Measurements from ENCODE around the gene NUP50.
A peak's percentile ranks its signal among the peaks of the same experiment; 100 is the strongest.

Gene NUP50

DNA sequence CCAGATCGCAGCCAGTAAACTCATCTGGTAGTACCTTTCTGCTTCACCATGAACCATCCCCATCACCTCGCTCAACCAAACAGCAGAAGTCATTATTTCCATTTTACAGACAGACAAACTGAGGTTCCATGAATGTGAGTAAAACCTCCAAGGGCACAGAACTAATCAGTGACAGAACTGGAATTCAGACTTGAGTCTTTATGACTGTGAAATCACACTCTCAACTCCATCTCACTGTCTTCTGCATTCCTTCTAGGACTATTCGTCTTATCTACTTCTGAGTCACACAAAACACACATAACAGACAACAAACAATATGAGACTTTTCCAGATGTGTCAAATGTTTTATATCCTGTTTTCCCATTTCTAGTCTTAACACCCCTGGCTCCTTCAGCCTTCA lies 9.3 kb upstream of the NUP50 start:
- Histone ChIP-seq H3K79me2 (ENCODE audit: control insufficient read depth, insufficient read depth, low read length) (peaks cover 6% of the 10 kb centered on the region), H2AK5ac (ENCODE audit: low read length) (no peak overlapping the region), H3K4ac (ENCODE audit: low read depth, low read length) (no peak overlapping the region), H3K36me3 (ENCODE audit: control insufficient read depth, insufficient read depth, low read length) (peaks cover 5% of the 10 kb centered on the region), H3K4me2 (ENCODE audit: low read length) (no peak overlapping the region), H2BK120ac (ENCODE audit: low read depth, low read length) (no peak overlapping the region), H2BK5ac (ENCODE audit: low read length) (no peak overlapping the region), H2BK15ac (replicated peaks; ENCODE audit: low read depth) (no peak overlapping the region), H3K9ac (ENCODE audit: low read length) (no peak overlapping the region), H3K18ac (ENCODE audit: low read length) (no peak overlapping the region), H3K4me3 (ENCODE audit: low read length) (no peak overlapping the region), H3K27me3 (ENCODE audit: insufficient read depth, low read length, poor library complexity) (no peaks in the 10 kb centered on the region), H3K27ac (ENCODE audit: low read depth, low read length) (no peak overlapping the region), H3K56ac (ENCODE audit: low read length) (no peak overlapping the region), H3K79me1 (ENCODE audit: low read length) (peaks cover 21% of the 10 kb centered on the region), H4K5ac (ENCODE audit: low read length) (no peak overlapping the region), H4K8ac (ENCODE audit: low read depth, low read length) (no peak overlapping the region), H3K4me1 (ENCODE audit: control insufficient read depth, low read depth, low read length) (peaks cover 13% of the 10 kb centered on the region), H3K23ac (ENCODE audit: low read length) (no peak overlapping the region)
- no CpG with 5 or more reads among the region's 3 CpGs for WGBS (ENCODE audit: extremely low coverage, insufficient coverage, low lambda C conversion rate)
- DNase-seq, result no peak

DNA sequence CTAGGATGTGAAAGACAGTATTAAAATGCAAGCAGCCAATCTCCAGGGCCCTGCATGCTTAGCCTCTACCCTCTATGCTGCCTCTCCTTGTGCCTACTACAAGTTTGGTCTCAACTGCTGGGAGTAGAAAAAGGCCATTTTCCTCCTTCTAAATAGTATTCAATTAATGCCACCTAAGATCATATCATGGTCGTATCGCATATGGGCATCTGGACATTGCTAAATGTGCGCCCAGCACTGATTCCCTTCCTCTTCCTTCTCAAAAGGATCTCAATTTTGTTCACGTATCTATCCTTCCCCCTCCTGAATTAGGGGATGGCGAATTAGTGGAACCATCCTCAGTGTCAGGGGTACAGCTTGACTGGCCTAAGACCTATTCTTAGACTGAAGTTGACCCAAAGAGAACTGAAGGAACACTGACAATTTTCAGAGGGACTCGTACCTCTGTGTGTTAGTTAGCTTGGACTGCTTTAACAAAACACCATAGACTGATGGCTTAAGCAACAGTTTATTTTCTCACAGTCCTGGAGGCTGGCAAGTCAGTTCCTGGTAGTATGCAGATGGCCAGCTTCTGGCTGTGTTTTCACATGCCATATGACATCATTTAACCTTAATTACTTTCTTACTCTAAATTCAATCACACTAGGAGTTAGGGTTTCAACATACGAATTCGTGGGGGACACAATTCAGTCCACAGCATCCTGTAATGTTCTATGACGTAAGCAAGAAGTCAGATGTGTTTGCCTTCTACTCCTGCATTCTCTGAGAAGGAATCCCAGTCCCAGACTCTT lies 8.5 kb upstream of the NUP50 start:
- Histone ChIP-seq H2BK5ac (ENCODE audit: low read length) (no peak overlapping the region), H3K56ac (ENCODE audit: low read length) (no peak overlapping the region), H3K23ac (ENCODE audit: low read length) (no peak overlapping the region), H4K5ac (ENCODE audit: low read length) (no peak overlapping the region), H2BK15ac (replicated peaks; ENCODE audit: low read depth) (no peak overlapping the region), H2BK120ac (ENCODE audit: low read depth, low read length) (no peak overlapping the region), H3K36me3 (ENCODE audit: control insufficient read depth, insufficient read depth, low read length) (peaks cover 3% of the 10 kb centered on the region), H4K8ac (ENCODE audit: low read depth, low read length) (no peak overlapping the region), H3K4me1 (ENCODE audit: control insufficient read depth, low read depth, low read length) (peaks cover 18% of the 10 kb centered on the region), H3K4me3 (ENCODE audit: low read length) (no peak overlapping the region), H3K4ac (ENCODE audit: low read depth, low read length) (no peak overlapping the region), H3K79me1 (ENCODE audit: low read length) (peaks cover 19% of the 10 kb centered on the region), H3K27ac (ENCODE audit: low read depth, low read length) (no peak overlapping the region), H3K18ac (ENCODE audit: low read length) (no peak overlapping the region), H3K79me2 (ENCODE audit: control insufficient read depth, insufficient read depth, low read length) (peaks cover 8% of the 10 kb centered on the region), H2AK5ac (ENCODE audit: low read length) (no peak overlapping the region), H3K9ac (ENCODE audit: low read length) (no peak overlapping the region), H3K27me3 (ENCODE audit: insufficient read depth, low read length, poor library complexity) (no peaks in the 10 kb centered on the region), H3K4me2 (ENCODE audit: low read length) (no peak overlapping the region)
- no peak for DNase-seq
- WGBS (ENCODE audit: extremely low coverage, insufficient coverage, low lambda C conversion rate), result no CpG with 5 or more reads among the region's 9 CpGs

DNA sequence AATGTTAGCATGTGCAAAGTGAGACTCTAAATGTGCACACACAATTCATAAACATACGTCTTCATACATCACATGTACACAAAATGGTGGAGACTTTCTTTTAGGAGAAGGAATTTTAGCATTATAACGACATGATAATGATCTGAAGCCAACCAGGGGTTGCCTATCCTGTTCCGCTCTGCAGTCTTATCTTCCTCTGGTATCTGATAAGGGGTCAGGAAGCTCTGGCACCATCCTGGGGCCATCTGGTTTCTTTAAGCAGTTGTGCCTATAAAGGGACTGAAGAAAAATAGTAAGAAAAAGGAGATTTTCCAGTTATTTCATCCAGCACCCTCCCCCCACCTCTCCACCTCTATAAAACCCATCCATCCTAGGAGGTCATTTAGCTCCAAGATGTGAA lies 5.8 kb upstream of the NUP50 start:
- H3K36me3 ChIP-seq (ENCODE audit: control insufficient read depth, insufficient read depth, low read length), result peaks cover 3% of the 10 kb centered on the region
- H2AK5ac ChIP-seq (ENCODE audit: low read length), result no peak overlapping the region
- no peak overlapping the region for H4K8ac ChIP-seq (ENCODE audit: low read depth, low read length)
- H3K4me2 ChIP-seq (ENCODE audit: low read length), result peak overlapping the region; percentile 23
- no peak overlapping the region for H3K23ac ChIP-seq (ENCODE audit: low read length)
- H3K79me2 ChIP-seq (ENCODE audit: control insufficient read depth, insufficient read depth, low read length), result peaks cover 25% of the 10 kb centered on the region
- no peak overlapping the region for H4K5ac ChIP-seq (ENCODE audit: low read length)
- H3K27ac ChIP-seq (ENCODE audit: low read depth, low read length), result no peak overlapping the region
- WGBS (ENCODE audit: extremely low coverage, insufficient coverage, low lambda C conversion rate), result no CpG with 5 or more reads among the region's 3 CpGs
- no peaks in the 10 kb centered on the region for H3K27me3 ChIP-seq (ENCODE audit: insufficient read depth, low read length, poor library complexity)
- no peak overlapping the region for H3K9ac ChIP-seq (ENCODE audit: low read length)
- no peak overlapping the region for H3K18ac ChIP-seq (ENCODE audit: low read length)
- H3K4me3 ChIP-seq (ENCODE audit: low read length), result no peak overlapping the region
- peak overlapping the region; percentile 43 for H3K56ac ChIP-seq (ENCODE audit: low read length)
- no peak overlapping the region for H2BK5ac ChIP-seq (ENCODE audit: low read length)
- no peak overlapping the region for H2BK15ac ChIP-seq (replicated peaks; ENCODE audit: low read depth)
- no peak overlapping the region for H2BK120ac ChIP-seq (ENCODE audit: low read depth, low read length)
- peaks cover 15% of the 10 kb centered on the region for H3K79me1 ChIP-seq (ENCODE audit: low read length)
- peaks cover 24% of the 10 kb centered on the region for H3K4me1 ChIP-seq (ENCODE audit: control insufficient read depth, low read depth, low read length)
- DNase-seq, result peak; percentile 88
- H3K4ac ChIP-seq (ENCODE audit: low read depth, low read length), result no peak overlapping the region

DNA sequence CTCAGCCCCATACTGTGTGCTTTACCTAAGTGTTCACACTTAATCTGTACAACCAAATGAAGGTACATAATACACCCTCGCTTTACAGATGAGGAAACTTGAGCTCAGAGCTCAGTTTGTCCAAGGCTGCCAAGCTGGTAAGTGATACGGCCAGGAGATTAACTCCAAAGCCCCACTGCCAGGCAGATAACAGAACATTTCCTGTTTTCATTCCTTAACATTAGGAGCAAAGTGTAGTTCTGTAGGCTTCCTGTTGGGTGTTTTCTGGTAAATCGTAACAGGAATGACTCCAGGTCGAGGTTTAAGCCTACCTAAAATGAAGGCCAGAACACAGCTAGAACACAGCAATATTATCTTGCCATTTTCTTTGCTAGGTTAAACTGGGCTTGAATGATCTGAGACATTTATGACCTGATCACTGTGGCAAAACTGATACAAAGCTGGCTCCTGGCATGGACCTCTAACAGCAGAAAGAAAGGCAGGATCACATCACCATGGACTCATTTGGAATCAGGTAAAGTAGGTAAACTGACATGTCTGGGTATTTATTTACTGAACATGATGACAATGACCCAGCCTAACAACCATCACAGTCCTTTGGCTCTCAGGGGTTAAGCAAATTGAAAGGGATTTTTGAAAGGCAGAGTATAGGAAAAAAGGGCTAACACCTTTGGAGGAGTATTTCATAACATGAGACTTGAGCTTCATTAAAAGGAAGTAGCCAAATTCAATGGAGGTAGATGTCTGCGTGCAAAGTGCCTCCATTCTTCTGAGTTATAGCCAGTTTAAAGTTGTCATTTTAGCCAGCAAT lies 3.9 kb upstream of the NUP50 start:
- Histone ChIP-seq H3K56ac (ENCODE audit: low read length) (peak overlapping the region; percentile 22), H3K23ac (ENCODE audit: low read length) (no peak overlapping the region), H3K27me3 (ENCODE audit: insufficient read depth, low read length, poor library complexity) (no peaks in the 10 kb centered on the region), H3K27ac (ENCODE audit: low read depth, low read length) (peak overlapping the region; percentile 4), H3K4me1 (ENCODE audit: control insufficient read depth, low read depth, low read length) (peaks cover 24% of the 10 kb centered on the region), H3K4ac (ENCODE audit: low read depth, low read length) (no peak overlapping the region), H2BK120ac (ENCODE audit: low read depth, low read length) (no peak overlapping the region), H3K79me1 (ENCODE audit: low read length) (peaks cover 12% of the 10 kb centered on the region), H4K5ac (ENCODE audit: low read length) (no peak overlapping the region), H3K9ac (ENCODE audit: low read length) (no peak overlapping the region), H3K18ac (ENCODE audit: low read length) (no peak overlapping the region), H2AK5ac (ENCODE audit: low read length) (no peak overlapping the region), H2BK15ac (replicated peaks; ENCODE audit: low read depth) (no peak overlapping the region), H3K4me3 (ENCODE audit: low read length) (no peak overlapping the region), H3K79me2 (ENCODE audit: control insufficient read depth, insufficient read depth, low read length) (peaks cover 35% of the 10 kb centered on the region), H3K4me2 (ENCODE audit: low read length) (no peak overlapping the region), H2BK5ac (ENCODE audit: low read length) (no peak overlapping the region), H4K8ac (ENCODE audit: low read depth, low read length) (no peak overlapping the region), H3K36me3 (ENCODE audit: control insufficient read depth, insufficient read depth, low read length) (peaks cover 3% of the 10 kb centered on the region)
- peak; percentile 89 for DNase-seq
- WGBS (ENCODE audit: extremely low coverage, insufficient coverage, low lambda C conversion rate), result no CpG with 5 or more reads among the region's 5 CpGs

DNA sequence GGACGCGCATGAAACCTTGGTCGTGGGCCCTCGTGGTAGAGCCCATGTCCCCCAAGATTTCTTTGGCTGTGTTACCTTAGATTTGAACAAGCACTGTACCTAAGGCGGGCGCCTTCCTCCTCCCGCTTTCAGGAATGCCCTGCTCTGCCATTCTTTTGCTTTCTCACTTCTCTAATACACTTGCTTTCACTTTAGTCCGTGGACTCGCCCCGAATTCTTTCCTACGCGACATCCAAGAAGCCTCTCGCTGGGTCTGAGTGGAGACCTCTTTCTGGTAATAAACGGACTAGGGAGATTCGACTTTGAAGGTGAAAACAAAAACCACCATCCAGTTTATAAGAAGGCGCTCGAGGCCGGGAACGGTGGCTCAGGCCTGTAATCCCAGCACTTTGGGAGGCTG lies 1.2 kb upstream of the NUP50 start:
- peak; percentile 56 for DNase-seq
- Histone ChIP-seq H2AK5ac (ENCODE audit: low read length) (peak overlapping the region; percentile 69), H3K36me3 (ENCODE audit: control insufficient read depth, insufficient read depth, low read length) (no peaks in the 10 kb centered on the region), H3K79me2 (ENCODE audit: control insufficient read depth, insufficient read depth, low read length) (peaks cover 59% of the 10 kb centered on the region), H4K8ac (ENCODE audit: low read depth, low read length) (no peak overlapping the region), H3K4me1 (ENCODE audit: control insufficient read depth, low read depth, low read length) (peaks cover 19% of the 10 kb centered on the region), H3K27ac (ENCODE audit: low read depth, low read length) (peak overlapping the region; percentile 78), H3K9ac (ENCODE audit: low read length) (peak overlapping the region; percentile 90), H2BK5ac (ENCODE audit: low read length) (peak overlapping the region; percentile 3), H2BK15ac (replicated peaks; ENCODE audit: low read depth) (no peak overlapping the region), H3K18ac (ENCODE audit: low read length) (peak overlapping the region; percentile 91), H2BK120ac (ENCODE audit: low read depth, low read length) (peak overlapping the region; percentile 4), H3K23ac (ENCODE audit: low read length) (peak overlapping the region; percentile 57), H3K4ac (ENCODE audit: low read depth, low read length) (no peak overlapping the region), H3K27me3 (ENCODE audit: insufficient read depth, low read length, poor library complexity) (no peaks in the 10 kb centered on the region), H3K4me3 (ENCODE audit: low read length) (peak overlapping the region; percentile 40), H3K4me2 (ENCODE audit: low read length) (peak overlapping the region; percentile 41), H3K56ac (ENCODE audit: low read length) (peak overlapping the region; percentile 99), H3K79me1 (ENCODE audit: low read length) (peaks cover 6% of the 10 kb centered on the region), H4K5ac (ENCODE audit: low read length) (no peak overlapping the region)
- no CpG with 5 or more reads among the region's 19 CpGs for WGBS (ENCODE audit: extremely low coverage, insufficient coverage, low lambda C conversion rate)

All from mesendoderm (in vitro differentiated cells).